ENCODE measurements around the gene MARCHF9. TPM values are rescaled to one million over a fixed set of nuclear protein-coding genes. Genes with fewer than 3 reads are reported as not detected.

MARCHF9 gene
- total RNA-seq, 1 donor from 2014 or later: 21.2 TPM

DNA sequence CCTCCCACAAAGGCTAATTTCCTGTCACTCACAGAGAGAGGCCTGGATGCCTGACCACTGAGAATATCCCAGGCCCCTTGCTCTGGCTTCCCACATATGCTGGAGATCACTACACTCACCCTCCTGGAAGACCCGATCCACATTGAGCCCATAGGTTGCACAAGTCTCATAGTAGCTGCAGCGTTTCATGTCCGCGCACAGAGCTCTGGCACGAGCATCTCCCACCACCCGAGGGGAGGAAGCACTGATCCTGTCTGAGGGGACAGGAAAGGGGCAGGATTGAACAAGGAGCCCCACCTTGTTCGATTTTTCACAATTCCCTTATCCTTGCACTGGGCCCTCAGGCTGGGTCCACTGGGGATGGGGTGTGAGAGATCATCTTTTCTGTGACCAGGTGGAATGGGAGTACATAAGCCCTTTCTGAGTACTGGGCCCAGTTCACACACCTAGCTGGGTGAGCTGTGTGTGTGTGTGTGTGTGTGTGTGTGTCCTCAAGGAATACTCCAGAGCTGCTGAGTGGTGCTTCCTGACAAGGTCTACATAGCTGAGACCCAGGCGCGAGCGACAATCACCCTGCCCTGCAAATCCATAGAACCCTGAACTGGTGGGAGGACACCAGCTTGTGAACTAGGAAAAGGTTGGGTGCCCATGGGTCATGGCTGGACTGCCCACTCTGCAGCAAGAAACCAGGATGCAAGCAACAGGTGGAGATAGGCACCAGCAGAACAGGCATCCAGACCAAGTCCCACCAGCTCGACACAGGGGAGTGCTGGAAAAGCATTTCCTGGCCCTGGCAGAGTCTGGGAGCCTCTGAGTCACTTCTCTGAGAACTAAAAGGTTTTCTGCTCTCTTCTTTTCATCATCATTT is 21.9 kb upstream of the MARCHF9 start:
- H3K4me3 ChIP-seq: no peak overlapping the region
- H3K4me1 ChIP-seq: no peaks in the 10 kb centered on the region
- no peaks in the 10 kb centered on the region for H3K9me3 ChIP-seq
- no peak for DNase-seq
- ATAC-seq: no peak
- TF ChIP-seq, protein P1, sequence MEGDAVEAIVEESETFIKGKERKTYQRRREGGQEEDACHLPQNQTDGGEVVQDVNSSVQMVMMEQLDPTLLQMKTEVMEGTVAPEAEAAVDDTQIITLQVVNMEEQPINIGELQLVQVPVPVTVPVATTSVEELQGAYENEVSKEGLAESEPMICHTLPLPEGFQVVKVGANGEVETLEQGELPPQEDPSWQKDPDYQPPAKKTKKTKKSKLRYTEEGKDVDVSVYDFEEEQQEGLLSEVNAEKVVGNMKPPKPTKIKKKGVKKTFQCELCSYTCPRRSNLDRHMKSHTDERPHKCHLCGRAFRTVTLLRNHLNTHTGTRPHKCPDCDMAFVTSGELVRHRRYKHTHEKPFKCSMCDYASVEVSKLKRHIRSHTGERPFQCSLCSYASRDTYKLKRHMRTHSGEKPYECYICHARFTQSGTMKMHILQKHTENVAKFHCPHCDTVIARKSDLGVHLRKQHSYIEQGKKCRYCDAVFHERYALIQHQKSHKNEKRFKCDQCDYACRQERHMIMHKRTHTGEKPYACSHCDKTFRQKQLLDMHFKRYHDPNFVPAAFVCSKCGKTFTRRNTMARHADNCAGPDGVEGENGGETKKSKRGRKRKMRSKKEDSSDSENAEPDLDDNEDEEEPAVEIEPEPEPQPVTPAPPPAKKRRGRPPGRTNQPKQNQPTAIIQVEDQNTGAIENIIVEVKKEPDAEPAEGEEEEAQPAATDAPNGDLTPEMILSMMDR (IDR thresholded peaks at IDR 0.05): no peak
- no peaks in the 10 kb centered on the region for H3K36me3 ChIP-seq
- no peak overlapping the region for H3K27ac ChIP-seq
- intact Hi-C loops (cut with DNase I): no loop called here
- H3K27me3 ChIP-seq: peaks cover 35% of the 10 kb centered on the region

DNA sequence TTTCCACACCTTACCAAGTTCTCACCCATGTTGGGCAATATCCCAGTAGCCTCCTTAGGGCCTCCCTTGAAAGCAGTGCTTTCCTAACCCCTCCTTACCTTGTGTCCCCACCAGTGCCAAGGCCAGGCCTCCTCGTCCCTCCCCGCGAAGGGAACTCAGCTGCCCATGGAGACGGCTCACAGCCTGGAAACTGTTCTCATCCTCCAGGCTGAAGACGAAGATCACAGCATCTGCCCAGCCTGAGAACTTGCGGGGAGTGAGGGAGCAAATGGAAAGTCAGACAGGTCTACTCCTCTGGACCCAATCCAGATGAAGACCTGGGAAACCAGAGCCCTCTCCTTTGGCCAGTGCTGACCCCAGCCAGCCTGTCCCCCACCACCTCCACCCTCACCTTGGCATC is 21.0 kb upstream of the MARCHF9 start:
- DNase-seq: no peak
- H3K4me3 ChIP-seq: no peak overlapping the region
- no peaks in the 10 kb centered on the region for H3K36me3 ChIP-seq
- H3K9me3 ChIP-seq: no peaks in the 10 kb centered on the region
- no peaks in the 10 kb centered on the region for H3K4me1 ChIP-seq
- TF ChIP-seq, protein P1 (IDR thresholded peaks at IDR 0.05): no peak
- no peak for ATAC-seq
- H3K27me3 ChIP-seq: peaks cover 42% of the 10 kb centered on the region
- intact Hi-C loops (cut with DNase I): no loop called here
- H3K27ac ChIP-seq: no peak overlapping the region

GRCh38 chr12:57734591-57734990 is 20.3 kb upstream of the MARCHF9 start:
- intact Hi-C loops (cut with DNase I): no loop called here
- Histone ChIP-seq H3K9me3 (no peaks in the 10 kb centered on the region), H3K27ac (no peak overlapping the region), H3K36me3 (no peaks in the 10 kb centered on the region), H3K4me3 (no peak overlapping the region), H3K4me1 (no peaks in the 10 kb centered on the region), H3K27me3 (peaks cover 48% of the 10 kb centered on the region)
- DNase-seq (no peak), ATAC-seq (no peak)
- TF ChIP-seq, protein P1 (IDR thresholded peaks at IDR 0.05): no peak

- ATAC-seq (no peak), DNase-seq (no peak)
- H3K4me1 ChIP-seq: no peaks in the 10 kb centered on the region
- TF ChIP-seq, protein P1 (IDR thresholded peaks at IDR 0.05): no peak
- no peak overlapping the region for H3K27ac ChIP-seq
- H3K36me3 ChIP-seq: no peaks in the 10 kb centered on the region
- no peak overlapping the region for H3K4me3 ChIP-seq
- H3K27me3 ChIP-seq: peaks cover 56% of the 10 kb centered on the region
- H3K9me3 ChIP-seq: no peaks in the 10 kb centered on the region
- intact Hi-C loops (cut with DNase I): no loop called here
Observed at GRCh38 chr12:57735198-57735855, 19.6 kb upstream of the MARCHF9 start.

DNA sequence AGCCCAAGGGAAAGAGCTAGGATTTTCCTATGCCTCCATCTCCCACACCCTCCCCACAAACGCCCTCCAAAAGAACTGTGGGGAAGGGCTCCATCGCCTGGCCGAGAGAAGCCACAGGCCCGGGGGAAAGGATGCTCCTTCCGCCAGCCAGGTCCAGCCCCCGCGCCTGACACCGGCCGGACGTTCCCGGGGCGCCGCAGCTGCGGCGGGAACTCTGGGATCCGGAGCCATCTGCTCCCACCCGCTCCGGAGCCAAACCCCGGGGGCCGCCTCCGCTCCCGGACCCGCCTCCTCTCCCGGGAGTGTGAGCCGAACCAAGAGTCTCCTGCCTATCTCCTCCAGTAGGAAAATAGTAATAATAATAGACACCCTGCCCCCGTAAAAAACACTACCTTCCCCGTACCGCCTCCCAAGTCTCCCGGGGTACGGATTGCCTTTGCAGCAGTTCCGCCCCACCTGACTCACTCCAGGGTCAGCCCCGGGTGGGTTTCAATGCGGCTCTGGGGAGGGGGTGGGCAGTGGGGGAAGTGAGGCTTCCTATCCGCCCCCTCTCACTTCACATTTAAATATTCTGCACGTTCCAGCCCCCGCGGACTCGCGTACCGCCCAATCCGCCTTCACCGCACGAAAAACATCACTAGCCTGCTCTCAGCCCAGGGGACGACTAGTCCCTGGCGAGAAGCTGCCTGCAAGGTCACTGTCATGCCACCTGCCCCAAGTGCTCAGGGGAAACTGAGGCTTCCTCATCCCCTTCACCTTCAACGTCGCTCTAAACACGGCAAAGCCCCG is 18.8 kb upstream of the MARCHF9 start:
- ATAC-seq: no peak
- Histone ChIP-seq H3K36me3 (no peaks in the 10 kb centered on the region), H3K27ac (no peak overlapping the region), H3K9me3 (no peaks in the 10 kb centered on the region), H3K4me1 (no peaks in the 10 kb centered on the region), H3K27me3 (peaks cover 61% of the 10 kb centered on the region), H3K4me3 (no peak overlapping the region)
- intact Hi-C loops (cut with DNase I): no loop called here
- no peak for DNase-seq
- TF ChIP-seq, protein P1 (IDR thresholded peaks at IDR 0.05): peak; percentile 12

Measured in upper lobe of right lung (tissue), 1 donor.